ENCODE results near the gene PELO.

DNA sequence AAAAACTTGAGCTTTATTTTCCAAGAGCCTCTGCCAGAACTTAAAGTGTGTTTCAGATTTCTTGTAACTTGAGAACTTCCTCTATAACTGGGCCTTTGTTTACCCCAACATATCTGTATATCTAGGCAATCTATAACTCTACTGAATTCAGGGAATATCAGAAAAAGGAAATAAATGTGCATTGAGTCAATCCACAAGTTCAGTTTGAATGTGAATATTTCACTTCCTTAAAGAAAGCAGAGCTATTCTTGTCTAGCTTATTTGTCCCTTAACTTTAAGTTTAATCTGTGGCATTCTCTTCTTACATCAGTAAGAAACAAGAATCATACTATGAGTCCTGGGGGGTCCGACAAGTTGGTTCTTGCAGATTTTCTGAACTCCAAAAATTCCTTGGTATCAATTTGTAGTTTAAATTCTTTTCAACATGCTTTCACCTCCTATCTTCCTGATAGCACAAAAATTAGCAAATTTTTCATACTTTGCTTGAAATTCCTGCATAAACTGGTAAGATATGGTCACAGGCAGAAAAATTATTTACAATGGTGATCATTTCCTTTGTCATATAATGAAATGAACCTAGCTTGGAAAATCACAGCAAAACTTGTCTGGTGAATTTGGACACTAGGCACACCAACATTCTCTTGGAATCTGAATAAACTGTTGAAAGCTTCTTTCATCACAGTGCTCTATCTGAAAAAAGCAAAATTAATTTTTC lies 19.8 kb upstream of the PELO start:
- no peak for TF ChIP-seq POLR2AphosphoS5 (IDR thresholded peaks at IDR 0.05; ENCODE audit: low read depth, low read length)
- TF ChIP-seq, protein P1, sequence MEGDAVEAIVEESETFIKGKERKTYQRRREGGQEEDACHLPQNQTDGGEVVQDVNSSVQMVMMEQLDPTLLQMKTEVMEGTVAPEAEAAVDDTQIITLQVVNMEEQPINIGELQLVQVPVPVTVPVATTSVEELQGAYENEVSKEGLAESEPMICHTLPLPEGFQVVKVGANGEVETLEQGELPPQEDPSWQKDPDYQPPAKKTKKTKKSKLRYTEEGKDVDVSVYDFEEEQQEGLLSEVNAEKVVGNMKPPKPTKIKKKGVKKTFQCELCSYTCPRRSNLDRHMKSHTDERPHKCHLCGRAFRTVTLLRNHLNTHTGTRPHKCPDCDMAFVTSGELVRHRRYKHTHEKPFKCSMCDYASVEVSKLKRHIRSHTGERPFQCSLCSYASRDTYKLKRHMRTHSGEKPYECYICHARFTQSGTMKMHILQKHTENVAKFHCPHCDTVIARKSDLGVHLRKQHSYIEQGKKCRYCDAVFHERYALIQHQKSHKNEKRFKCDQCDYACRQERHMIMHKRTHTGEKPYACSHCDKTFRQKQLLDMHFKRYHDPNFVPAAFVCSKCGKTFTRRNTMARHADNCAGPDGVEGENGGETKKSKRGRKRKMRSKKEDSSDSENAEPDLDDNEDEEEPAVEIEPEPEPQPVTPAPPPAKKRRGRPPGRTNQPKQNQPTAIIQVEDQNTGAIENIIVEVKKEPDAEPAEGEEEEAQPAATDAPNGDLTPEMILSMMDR (IDR thresholded peaks at IDR 0.05), result no peak
- TF ChIP-seq SIN3A (IDR thresholded peaks at IDR 0.05; ENCODE audit: borderline replicate concordance, insufficient read depth, low read depth, low read length), result no peak
